Stimulated activated CD4-positive, alpha-beta T cell treated with anti-CD3 and anti-CD28 coated beads, Interleukin-1b, Interleukin-23, amount 100 ng/mL, for 48 hours (primary cell): ENCODE data around the gene CCR6.
"Not testable (repeated sequence)": the region's sequence is repeated elsewhere in the genome, so short reads cannot be mapped to it uniquely, and the experiment has no call there.

Experiments
- DNase-seq: peaks from one replicate; pipeline ENCODE4 v3.0.0-alpha.2; 2020

The CCR6 gene

DNA sequence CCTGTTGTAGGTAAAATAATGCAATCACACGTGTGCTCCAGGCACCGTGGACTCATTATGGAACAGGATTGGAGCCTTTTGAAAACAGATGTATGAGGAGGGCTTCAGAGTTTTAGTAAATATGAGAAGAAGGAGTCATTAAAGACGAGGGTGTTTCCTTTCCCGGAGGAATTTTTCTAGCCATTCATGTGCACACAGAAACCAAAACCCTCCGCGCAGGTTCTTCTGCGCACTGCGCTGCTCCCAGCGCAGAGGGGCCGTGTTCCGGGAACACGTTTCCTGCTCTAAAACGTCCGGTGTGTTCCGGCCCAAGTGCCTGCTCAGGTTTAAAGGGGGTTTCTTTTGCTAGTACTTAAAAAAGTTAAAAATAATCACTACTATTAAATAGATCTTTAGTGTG lies 23.2 kb downstream of the CCR6 start:
- DNase-seq, result no peak

DNA sequence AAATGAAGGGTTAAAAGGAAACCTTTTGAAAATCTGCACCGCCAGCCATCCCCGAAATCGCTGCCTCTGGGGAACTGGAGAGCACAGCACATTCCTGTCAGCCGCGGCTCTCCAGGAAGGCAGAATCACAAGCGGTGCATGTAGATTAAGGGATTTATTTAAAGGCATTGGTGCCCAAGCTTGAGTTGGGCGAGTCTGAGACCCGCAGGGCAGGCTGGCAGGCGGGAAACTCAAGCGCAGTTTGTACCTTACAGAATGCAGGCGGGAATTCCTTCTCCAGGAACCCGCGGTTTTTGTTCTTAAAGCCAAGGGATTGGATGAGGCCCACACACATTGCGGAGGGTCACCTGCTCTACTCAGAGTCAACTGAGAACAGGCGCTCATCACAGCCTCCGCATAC lies 24.1 kb downstream of the CCR6 start:
- DNase-seq, result no peak

DNA sequence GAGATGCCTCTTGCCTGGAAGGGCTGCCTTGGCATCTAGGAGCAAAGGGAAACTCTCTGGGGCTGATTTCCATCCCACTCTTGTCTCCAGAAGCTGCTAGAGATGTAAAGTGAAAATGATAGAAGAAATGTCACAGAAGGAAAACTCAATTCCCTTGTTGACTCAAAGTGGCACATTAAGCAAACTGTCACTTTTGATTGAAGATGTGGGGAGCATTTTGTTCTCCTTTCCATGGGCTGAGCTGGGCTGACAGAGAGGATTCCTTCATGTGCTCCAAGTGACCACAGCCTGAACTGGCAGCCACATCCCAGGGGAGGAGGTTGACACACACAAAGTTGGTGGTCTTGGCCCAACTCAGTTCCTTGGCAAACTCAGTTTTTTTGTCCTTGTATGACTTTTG lies 25.1 kb downstream of the CCR6 start:
- DNase-seq, result no peak

DNA sequence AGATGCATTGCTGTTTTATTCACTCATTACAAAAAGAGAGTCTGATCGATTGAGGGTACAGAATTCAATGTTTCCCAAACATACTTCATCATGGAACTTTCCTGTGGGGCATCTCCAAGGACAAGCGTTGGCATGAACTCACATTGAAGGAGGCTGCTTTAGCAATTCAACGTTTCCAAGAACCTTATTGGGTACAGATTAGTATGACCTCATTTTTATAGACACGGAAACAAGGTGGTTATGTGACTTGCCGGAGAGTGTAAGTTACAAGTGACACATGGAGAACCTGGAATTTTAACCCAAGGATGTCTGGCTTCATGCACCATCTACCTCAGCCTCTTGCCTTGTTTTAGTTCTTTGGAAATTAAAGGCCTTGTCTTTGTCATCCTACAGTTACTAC lies 26.1 kb downstream of the CCR6 start:
- DNase-seq, result no peak

DNA sequence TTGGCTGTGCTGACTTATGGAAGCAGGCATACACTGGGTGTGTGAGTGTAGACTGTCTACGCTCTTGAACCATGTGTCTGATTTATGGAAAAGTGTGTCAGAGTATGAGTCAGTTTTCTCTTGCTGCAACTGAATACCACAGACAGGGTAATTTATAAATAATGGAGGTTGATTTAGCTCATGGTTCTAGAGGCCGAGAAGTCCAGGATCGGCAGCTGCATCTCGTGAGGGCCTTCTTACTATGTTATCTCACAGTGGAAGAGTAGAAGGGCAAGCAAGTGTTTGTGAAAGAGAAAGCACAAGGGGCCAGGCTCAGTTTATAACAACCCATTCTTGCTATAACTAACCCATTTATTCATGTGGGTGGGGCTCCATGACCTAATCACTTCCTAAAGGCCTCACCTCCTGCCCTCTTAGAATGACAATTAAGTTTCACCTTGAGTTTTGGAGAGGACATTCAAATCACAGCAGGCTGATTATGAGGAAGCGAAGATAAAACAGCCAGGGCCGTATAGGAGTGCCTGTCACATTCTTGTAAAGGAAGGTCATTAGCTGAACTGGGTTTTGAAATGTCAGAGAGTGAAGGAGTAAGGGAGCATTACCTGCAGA lies 28.1 kb downstream of the CCR6 start:
- peak; percentile 34 for DNase-seq

DNA sequence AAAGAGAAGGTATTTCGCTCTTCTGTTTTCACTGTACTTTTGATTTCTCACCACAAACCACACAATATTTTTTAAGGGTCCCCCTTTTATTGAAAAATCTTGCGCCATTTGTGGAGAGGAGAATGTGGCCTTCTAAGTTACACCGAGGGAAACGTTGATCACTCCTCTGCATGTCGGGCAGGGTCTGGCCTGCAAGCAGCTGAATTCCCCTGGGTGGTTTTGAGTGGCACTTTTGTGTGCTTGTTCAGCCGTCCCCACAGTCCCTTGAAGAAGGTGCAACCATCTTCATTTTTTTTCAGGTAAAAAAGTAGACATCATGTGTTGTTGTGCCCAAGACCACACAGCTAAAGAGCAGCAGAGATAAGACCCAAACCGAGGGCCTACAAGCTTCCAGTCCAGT lies 28.8 kb downstream of the CCR6 start:
- DNase-seq, result no peak

DNA sequence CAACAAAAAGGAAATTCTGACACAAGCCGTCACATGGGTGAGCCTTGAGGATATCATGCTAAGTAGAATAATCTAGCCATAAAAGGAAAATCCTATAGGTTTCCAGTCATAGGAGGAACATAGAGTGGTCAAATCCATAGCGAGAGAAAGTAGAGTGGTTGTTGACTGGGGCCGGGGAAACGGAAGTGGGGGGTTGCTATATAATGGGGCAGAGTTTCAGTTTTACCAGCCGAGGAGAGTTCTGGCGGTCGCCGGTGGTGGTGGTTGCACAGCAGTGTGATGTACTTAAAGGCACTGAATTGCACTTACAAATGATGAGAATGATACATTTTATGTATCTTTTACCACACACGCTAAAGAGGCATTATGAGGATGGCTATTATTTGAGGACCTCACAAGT lies 30.0 kb downstream of the CCR6 start:
- DNase-seq, result no peak

DNA sequence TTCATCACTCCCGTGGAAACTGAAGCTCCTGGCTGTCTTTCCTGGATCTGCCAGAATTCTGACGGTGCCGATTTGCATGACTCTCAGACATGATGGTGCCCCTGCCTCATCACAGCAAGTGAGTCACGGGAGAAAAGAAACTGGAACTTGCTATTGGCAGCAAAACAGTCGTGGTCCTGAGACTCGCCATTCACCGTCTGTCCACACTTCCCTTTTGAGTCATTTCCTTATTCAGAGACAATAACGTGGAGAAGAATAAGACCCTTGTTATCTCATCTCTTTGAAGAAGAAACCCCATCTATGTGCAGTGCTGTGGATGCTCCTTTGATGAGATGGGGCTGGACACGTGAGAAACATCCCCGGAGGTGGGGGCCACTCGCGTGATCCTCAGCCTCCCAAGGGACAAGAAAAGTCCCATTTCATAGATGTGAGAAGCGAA lies 30.6 kb downstream of the CCR6 start:
- no peak for DNase-seq

DNA sequence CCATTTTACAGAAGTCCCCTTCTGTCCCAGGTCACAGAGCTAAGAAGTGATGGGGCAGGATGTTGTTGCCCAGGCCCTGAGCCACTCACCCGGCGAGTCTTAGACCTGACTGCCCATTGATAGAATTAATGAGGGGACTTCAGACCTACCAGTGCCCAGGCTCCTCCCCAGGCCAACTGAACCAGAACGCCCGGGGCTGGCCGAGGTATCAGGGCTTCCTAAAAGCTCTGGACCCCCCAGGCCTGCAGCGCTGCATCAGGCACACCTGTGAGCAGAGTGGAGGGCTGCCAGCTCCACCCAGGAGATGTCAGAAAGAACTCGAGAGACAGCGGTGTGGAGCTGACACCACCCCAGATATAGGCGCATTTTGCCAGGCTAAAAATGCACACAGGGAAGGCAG lies 31.4 kb downstream of the CCR6 start:
- no peak for DNase-seq

DNA sequence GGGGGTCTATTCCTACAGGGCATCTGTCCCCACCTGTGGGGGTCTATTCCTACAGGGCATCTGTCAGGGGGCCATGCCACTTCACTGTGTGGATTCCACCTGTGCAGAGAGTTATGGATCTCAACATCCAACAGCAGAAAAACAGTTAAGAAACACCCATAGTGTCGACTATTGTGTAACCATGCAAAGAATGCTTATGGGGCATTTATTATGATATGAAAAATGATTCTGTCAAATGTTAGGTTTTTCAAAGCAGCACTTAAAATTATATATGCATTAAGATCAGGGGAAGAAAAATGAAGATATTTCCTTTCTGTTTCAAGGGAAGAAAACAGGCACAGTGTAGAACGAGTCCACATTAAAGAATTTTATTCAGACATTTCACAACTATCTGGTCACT lies 32.0 kb downstream of the CCR6 start:
- DNase-seq, result no peak

DNA sequence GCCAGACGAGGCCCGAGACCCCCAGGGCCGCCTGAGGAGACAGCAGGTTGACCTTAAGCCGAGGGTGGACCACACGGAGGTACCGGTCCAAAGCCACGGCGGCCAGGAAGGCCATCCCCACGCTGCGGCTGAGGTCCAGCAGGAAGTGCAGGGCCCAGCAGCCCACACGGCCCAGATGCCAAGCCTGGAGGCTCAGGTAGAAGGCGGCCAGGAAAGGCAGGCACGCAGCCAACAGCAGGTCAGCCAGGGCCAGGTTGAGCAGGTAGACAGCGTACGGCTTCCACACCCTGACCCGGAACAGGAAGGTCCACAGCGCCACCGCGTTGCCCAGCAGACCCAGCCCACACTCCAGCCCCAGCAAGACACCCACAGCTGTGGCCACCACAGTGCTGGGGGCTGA lies 34.5 kb downstream of the CCR6 start:
- no peak for DNase-seq

DNA sequence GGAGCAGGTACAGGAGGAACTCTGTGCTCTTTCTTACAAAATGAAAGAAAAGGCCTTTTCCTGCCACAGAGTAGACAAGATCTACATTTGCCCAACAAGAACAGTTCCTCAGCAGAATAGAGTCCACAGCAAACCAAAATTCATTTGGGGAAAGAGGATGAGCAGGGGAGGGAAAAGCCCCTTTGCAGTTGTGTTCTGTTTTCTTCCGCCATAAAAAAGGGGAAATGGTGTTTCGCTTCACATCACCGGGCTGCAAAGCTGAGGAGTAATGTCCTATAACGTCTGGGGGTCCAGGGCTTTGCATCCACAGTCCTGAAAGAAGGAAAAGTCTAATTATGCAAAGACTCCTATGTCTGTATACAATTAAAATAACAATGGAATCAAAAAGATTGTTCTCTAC lies 35.0 kb downstream of the CCR6 start, which contains the start of gene GPR31:
Gene GPR31 (minus strand): TSS at position 118 of the 400 bp plus-strand sequence. CDS start 149 bp downstream, outside the sequence.
- no peak for DNase-seq

DNA sequence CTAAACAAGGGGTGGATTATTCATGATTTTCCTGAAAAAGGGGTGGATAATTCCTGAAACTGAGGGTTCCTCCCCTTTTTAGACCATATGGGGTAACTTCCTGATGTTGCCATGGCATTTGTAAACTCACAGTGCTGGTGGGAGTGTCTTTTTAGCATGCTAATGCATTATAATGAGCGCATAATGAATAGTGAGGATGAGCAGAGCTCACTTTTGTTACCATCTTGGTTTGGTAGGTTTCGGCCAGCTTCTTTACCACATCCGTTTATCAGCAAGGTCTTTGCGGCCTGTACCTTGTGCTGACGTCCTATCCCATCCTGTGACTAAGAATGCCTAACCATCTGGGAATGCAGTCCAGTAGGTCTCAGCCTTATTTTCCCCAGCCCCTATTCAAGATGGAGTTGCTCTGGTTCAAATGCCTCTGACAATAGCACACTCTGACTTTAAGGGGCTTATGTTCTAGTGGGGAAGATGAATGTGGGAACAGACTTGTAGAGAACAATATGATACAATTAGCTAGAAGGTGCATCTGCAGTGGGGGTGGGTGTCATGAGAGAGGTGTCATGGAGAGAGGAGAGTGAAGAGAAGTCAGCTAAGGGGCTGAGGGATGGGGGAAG lies 39.1 kb downstream of the CCR6 start:
- no peak for DNase-seq

DNA sequence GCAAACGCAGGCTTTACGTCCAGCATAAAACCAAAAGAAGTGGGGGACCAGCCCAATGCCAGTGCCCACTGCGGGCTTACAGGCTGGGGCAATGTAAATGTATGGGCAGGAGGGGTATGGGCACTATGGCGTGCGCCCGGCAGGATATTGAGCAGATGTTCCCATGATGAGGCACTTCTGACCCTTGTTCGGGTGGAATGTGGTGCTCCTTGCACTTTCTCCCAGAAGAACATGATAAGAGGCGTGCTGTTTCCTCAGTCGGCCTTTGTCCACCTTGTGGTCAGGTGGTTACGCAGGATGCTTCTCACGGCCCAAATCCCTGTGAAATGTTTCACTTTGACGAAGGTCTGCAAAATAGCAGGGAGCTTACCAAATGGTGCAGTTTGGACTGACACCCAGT lies 39.7 kb downstream of the CCR6 start:
- DNase-seq, result no peak

DNA sequence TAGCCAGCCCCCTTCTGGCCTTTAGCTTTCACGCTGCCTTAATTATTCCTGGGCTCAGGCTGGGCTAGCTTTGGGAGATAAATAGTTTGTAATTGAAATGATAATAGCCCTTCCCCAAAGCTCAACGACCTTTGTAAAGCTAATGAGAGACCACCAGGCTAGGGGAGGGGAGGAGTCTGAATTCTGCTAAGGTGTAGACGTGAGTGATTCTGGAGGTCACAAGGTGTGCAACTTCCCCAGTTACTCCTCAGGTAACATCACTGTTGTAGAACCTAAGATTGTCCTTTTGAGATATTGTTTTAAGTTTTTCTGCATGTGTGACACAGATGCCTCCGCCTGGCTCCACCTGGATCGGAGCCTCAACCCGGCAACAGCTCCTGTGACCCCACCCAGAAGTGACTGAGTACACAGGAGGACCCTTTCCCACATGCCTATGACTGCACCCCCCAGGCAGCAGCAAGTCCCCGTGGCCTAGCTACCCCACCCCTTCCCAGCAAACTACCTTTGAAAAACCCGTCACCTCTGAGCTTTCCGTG lies 40.6 kb downstream of the CCR6 start:
- no peak for DNase-seq

DNA sequence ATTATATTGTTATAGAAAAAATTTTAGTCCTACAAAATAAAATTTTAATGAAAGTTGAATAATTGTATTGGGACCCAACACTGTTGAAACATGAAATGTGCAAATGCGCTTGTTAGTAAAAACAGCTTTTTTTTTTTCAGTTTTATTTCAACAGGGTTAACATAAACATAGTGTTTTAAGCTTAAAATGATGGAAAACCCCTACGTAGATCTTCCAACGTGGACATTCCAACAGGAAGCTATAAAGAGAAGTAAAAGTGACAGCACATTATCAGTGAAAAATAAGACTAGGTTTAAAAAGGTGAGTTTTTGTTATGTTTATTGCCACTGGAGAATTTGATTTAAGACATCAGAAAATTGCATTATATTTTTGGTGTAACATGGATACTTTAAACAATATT lies 41.4 kb downstream of the CCR6 start:
- no peak for DNase-seq

DNA sequence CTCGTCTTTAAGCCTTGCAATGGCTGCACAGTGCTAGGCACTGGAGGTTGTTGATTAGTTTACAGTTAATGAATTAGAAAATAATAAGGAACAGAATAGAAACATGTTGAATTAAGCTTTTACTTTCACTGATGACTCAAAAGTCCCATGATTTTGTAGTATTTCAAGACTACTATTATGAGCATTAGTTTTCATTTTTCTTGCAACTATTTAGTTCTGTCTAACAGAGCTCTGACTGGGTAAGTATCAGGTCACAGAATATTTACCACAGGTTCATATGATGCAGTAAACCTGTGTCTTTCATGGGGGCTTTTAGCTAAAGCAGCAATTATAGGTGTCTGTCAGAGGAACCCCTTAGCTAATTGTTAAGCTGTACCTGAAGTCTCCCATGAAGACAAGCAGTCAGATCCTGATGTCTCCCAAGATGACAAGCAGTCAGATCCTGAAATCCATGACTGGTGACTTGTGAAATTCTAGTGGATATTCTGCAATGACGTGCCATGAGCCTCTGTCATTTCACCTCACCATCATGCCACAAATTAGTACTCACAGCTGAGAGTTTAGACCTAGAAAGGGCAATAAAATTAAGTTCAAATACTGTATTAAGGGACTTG lies 43.1 kb downstream of the CCR6 start:
- no peak for DNase-seq

DNA sequence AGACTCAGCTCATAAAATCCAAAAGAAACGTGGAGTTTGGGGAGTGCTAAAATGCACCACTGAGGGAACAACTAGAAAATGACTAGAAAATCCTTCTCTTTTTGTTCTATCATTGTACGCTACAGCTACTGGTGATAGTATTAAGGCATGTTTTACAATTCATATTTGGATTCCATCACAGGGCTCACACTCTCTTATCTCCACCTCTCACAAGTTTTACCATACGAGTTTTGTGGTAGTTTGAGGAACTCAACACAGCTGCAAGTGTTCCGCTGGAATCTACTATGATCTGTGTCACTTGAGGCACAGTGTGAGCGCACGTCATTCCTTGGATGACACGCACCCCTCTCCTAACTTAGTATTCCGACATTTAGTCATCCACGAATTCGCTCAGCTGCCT lies 44.8 kb downstream of the CCR6 start:
- not testable (repeated sequence) for DNase-seq

DNA sequence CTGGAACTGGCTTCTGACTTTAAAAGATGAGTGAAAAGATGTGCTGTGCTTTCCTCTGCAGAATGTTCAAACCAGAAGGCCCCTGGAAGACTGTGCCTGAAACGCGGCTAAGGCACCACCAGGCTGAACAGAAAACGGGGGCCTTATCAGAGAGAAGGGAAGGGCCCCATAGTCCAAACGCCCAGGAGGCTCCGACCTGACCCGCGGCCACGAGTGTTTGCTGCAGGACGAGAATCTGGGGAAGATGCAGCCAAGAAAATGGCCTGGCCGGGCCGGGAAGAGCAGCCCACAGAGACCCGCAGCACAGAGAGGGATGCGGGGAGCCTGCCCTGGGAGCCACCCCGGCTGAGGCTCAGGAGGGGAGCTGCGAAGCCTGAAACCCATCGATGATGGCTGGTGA lies 45.4 kb downstream of the CCR6 start:
- DNase-seq, result not testable (repeated sequence)

DNA sequence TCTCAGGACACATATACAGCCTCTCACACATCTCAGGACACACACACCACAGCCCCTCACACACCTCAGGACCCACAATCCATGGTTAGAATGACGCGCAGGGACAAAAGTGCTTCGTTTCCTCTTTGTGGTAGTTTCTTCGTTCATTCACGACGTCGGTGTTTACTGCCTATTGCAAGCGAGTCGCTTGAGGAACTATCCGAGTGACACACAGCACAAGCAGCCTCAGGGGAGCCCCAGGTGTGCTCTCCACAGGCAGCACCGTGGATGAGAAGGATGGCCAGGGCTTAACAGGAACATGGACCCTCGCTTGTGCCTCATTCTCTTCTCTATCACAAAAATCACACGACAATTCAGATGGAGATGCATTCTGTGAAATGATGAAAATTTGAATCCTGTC lies 47.0 kb downstream of the CCR6 start:
- DNase-seq, result not testable (repeated sequence)

DNA sequence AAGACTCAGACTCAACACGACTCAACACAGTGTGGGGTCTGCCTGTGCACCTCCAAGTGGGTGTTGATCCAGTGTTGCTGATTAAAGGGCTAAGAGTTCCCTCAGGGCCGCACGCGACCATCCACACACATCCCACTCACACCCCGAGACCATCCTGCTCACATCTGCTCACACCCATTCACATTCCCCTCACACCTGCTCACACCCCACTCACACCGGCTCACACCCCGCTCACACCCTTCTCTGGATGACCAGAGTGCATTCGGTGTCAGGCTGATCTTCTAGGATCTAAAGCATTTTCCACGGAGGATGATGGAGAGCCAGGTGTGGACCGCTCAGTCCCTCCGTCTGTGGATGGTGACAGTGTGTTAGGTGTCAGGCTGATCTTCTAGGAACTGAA lies 48.4 kb downstream of the CCR6 start:
- not testable (repeated sequence) for DNase-seq

DNA sequence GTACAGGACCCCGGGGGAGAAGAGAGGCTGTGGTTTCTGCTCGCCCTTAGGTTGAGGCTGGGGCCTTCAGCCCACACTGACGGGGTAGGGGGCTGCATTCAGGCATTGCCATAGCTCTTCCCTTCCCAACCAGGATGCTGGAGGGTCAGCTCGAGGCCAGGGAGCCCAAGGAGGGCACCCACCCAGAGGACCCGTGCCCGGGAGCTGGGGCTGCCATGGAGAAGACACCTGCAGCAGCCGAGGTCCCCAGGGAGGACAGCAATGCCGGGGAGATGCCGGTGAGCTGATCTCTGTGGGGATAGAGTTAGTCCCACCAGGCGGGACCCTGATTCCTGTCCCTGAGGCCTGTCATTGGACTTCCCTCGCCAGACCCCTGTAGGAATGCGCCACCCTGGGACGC lies 49.1 kb downstream of the CCR6 start:
- not testable (repeated sequence) for DNase-seq

DNA sequence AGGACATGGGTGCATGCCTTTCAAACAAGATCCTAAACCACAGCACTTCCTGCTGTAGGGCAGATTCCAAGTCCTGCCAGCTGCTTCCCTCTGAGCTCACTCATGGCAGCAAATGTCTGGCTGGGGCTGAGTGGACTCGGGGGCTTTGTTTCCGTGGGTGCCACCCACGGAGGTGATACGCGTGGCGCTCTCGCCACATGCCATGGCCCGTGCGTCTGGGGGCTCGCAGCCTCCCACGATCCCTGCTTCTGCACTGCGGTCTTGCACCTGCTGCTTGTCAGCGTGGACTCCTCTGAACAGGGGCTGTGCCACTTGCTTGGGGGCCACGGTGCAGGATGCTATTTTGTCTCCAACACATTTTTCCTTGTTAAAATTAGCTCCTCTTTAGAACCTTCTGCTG lies 54.4 kb downstream of the CCR6 start:
- DNase-seq, result not testable (repeated sequence)
